Esophagus muscularis mucosa (tissue), 4 donors: Measurements from ENCODE around the gene ASAP2.

Experiments used
- CTCF ChIP-seq, 3 experiments: fragments of 200-600 bp in 2 of 3; fragments of 450-650 bp in 1 of 3; sonication (generic) in 2 of 3; IDR thresholded peaks; one replicate each; pipeline ENCODE4 v1.5.1; 2017 to 2019; ENCODE audit warnings: antibody characterized with exemption in 3 of 3, mild to moderate bottlenecking in 2 of 3, moderate library complexity in 1 of 3
- EP300 ChIP-seq: sonication (generic); formaldehyde crosslinking; IDR thresholded peaks from one replicate; pipeline ENCODE4 v1.6.1; 2017; ENCODE audit warnings: antibody characterized with exemption
- POLR2A ChIP-seq: fragments of 450-650 bp; IDR thresholded peaks from one replicate; pipeline ENCODE4 v1.6.1; 2017; ENCODE audit warnings: antibody characterized with exemption, moderate library complexity, mild to moderate bottlenecking, low read depth

DNA sequence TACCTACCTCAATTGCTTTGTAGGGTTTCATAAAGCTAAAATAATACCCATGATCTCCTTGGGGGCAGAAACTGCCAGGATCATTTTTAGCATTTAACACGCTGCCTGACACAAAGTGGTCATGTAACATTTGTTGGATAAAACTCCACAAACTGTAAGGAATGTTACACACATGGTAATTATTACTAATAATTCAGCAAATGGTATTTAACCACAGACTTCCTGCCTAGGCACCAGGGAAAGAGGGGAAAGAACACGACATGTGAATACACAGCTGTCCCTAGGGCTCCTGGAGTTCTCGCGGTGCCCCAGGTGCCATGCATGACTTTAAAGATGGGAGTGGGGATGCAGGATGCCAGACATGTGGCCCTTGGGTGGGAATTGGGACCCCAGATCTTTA lies 43.5 kb downstream of the ASAP2 start:
- no peak for TF ChIP-seq CTCF (IDR thresholded peaks at IDR 0.05)
- no peak for TF ChIP-seq POLR2A
- TF ChIP-seq EP300 = no peak
